HL-60/S4 treated with retinoic acid at 250 ng/mL for 4 days and 3 days (cell line): Measurements from ENCODE around the gene OR4K1.
"Not testable (repeated sequence)": the region's sequence is repeated elsewhere in the genome, so short reads cannot be mapped to it uniquely, and the experiment has no call there.

Source experiments
- in situ Hi-C: fragments of 300-500 bp; cut with MboI; formaldehyde crosslinking; loops from 2 replicates; pipeline ENCODE4 v1.7.0; 2022; ENCODE audit warnings: low sequenced_read_pairs

OR4K1 gene

GRCh38 chr14:19930617-19931016 lies at the start of gene OR4K1:
Gene OR4K1 (plus strand): TSS chr14:19930917. CDS start chr14:19935667, 4,750 bp downstream.
- in situ Hi-C loops = no loop called here

- in situ Hi-C loops = no loop called here
These were observed 35.4 kb upstream of the OR4K1 start for GRCh38 chr14:19895282-19895681.

GRCh38 chr14:19900999-19901398 lies 29.7 kb upstream of the OR4K1 start:
- in situ Hi-C loops = no loop called here

- in situ Hi-C loops = no loop called here
These were observed 28.3 kb upstream of the OR4K1 start for GRCh38 chr14:19902409-19902808.

GRCh38 chr14:19906665-19907064 lies 24.1 kb upstream of the OR4K1 start:
- in situ Hi-C loops = no loop called here

GRCh38 chr14:19911114-19911513 lies 19.6 kb upstream of the OR4K1 start:
- in situ Hi-C loops = no loop called here

GRCh38 chr14:19917243-19917642 lies 13.5 kb upstream of the OR4K1 start:
- in situ Hi-C loops = no loop called here

- in situ Hi-C loops = no loop called here
These were observed 12.7 kb upstream of the OR4K1 start for GRCh38 chr14:19917955-19918518.

- in situ Hi-C loops = no loop called here
These were observed 12.0 kb upstream of the OR4K1 start for GRCh38 chr14:19918553-19919264.

GRCh38 chr14:19920021-19920657 lies 10.6 kb upstream of the OR4K1 start, which contains the start of gene OR4K5:
Gene OR4K5 (plus strand): TSS chr14:19920607. CDS start chr14:19920607, 0 bp downstream.
- in situ Hi-C loops = no loop called here

GRCh38 chr14:19941668-19942067 lies 11.0 kb downstream of the OR4K1 start:
- in situ Hi-C loops = no loop called here

- in situ Hi-C loops = no loop called here
These were observed 16.8 kb downstream of the OR4K1 start for GRCh38 chr14:19947413-19948090.

- in situ Hi-C loops = no loop called here
These were observed 18.5 kb downstream of the OR4K1 start for GRCh38 chr14:19949218-19949617.

GRCh38 chr14:19969735-19970134 lies 39.0 kb downstream of the OR4K1 start:
- in situ Hi-C loops = not testable (repeated sequence)

GRCh38 chr14:19974844-19975243 lies 44.1 kb downstream of the OR4K1 start:
- in situ Hi-C loops = no loop called here

GRCh38 chr14:19975291-19975690 lies 44.6 kb downstream of the OR4K1 start, which contains the start of gene OR4K15:
Gene OR4K15 (plus strand): TSS chr14:19975591. CDS start chr14:19975591, 0 bp downstream.
- in situ Hi-C loops = no loop called here
